SW 1271 (cell line): ENCODE results near the gene NTHL1.

Source experiments
- DNase-seq, 2 experiments: peaks; one replicate each; lab custom pipeline; 2025; lab: John Stamatoyannopoulos, UW

The NTHL1 gene

DNA sequence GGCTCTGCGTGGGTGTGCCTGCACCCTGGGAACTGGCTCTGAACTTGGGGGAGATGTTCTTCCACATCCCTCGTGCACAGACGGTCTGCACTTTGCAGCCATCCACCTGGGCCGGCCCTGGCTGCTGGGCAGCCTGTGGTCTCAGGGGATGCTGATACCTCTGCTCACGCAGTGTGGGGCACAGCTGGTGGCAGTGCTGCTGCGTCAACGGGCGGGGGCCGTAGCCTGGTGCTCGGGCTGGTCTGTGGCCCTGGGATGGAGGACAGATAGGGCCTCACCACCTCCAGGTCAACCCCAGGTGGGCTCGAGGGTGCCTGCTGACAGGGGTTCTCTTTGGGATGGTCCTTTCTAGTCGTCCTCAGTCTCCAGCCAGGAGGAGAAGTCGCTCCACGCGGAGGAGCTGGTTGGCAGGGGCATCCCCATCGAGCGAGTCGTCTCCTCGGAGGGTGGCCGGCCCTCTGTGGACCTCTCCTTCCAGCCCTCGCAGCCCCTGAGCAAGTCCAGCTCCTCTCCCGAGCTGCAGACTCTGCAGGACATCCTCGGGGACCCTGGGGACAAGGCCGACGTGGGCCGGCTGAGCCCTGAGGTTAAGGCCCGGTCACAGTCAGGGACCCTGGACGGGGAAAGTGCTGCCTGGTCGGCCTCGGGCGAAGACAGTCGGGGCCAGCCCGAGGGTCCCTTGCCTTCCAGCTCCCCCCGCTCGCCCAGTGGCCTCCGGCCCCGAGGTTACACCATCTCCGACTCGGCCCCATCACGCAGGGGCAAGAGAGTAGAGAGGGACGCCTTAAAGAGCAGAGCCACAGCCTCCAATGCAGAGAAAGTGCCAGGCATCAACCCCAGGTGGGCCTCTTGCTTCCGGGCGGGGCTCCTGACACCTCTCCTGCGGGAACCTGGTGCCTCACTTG, 36.5 kb upstream of the NTHL1 start:
- no peak for DNase-seq

DNA sequence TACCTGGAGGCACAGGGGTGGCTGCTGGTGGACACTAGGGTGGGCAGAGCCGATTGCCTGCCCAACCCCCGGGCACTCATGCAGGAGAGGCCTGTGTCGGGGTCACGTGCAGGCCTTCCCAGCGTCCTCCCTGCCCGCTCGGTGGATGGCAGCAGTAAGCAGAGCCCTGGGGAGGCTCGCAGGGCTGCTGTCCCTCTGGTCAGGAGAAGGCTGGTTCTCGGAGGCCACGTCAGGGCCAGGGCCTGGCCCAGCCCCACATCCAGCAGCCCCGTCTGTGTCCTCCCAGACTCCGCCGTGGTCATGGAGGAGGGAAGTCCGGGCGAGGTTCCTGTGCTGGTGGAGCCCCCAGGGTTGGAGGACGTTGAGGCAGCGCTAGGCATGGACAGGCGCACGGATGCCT, 35.8 kb upstream of the NTHL1 start:
- DNase-seq, result no peak

DNA sequence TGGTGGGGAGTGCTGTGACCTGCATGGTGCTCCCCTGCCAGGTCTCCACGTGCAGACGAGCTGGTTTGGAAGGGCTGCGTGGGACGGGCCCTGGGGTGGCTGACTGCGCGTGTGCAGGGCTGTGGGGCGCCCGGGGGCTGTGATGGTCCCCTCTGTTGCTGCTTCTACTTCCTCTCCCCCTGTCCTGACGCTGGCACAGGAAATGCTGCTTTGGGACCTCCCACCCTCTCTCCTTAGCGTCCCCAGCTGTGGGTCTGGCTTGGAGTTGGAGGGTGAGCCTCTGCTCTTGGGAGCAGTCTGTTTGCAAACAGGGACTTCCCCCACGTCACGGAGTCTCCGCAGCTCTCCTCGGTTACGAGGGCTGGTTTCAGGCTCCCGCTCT, 35.3 kb upstream of the NTHL1 start:
- DNase-seq, result no peak

DNA sequence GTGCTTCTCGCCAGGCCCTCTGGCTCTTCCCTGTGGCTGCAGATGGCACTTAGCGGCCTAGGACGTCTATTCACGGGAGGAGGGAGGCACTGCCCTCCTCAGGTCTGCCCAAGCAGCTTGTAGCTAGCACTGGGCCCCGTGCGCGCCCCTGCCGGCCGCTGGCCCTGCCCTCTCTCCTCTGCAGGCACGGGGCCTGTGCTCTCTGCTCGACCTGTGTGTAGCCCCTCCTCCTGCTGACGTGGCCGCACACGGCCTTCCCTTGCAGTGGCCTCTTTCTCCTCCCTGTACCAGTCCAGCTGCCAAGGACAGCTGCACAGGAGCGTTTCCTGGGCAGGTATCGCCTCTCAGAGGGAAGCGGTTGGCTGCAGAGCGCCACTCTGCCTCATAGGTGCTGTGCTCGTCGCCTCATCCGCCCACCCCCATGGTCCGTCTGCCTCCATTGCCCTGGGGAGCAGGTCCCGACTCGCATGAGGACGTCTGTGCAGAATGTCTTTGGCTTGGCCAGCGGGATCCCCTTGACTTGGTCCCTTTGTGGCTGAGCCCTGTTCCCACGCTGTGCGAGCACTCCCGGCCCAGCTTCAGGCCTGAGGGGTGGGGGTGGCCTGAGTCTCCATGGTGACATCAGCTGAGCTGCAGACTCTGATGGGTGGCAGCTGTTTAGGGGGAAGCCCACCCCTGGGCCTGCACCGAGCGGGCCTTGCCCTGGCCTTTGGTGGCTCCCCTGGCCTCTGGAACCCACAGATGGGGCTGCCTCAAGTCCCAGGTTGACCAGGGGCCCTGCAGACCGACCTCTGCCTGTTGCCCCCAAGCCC, 34.7 kb upstream of the NTHL1 start:
- DNase-seq, result no peak

DNA sequence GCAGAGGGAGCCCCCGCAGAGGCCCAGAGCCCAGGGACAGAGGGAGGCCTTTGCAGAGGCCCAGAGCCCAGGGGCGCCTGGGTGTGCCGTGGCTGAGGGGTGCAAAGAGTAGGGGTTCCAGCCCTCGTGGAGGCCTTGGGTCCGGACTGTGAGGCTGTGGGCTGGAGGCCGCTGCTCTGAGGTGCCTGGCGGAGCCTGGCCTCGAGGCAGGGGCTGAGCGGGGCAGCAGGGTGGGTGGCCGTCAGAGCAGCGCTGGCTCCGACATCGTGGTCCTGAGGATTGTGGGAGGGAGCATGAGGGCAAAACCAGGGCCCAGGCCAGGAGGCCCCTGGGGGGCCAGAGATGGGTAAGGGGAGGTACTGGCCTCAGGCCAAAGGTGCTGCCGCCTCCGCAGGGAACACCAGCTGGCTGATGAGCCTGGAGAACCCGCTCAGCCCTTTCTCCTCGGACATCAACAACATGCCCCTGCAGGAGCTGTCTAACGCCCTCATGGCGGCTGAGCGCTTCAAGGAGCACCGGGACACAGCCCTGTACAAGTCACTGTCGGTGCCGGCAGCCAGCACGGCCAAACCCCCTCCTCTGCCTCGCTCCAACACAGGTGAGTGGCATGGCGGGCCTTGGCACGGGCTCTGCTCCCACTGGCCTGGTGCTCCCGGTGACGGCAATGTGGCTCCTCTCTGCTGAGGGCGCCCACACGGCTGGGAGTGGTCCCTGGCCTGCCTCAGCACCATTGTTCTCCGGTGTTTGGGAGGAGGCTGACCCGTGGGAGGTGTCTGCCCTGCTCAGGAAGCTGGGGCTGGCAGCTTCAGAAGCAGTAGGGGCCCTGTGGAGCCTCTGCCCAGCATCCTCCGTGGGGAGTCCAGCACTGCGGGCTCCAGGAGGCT, 33.8 kb upstream of the NTHL1 start:
- no peak for DNase-seq

DNA sequence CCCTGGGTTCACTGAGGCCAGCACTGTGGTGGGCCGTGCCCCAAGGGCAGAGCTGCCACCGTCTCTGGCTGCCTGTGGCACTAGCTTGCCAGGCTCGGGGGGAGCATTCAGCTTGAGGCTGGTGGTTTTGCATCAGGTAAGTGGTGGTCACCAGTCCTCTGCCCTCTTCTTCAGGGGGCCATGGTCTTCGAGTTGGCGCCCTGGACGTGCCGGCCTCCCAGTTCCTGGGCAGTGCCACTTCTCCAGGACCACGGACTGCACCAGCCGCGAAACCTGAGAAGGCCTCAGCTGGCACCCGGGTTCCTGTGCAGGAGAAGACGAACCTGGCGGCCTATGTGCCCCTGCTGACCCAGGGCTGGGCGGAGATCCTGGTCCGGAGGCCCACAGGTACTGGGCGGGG, 32.4 kb upstream of the NTHL1 start:
- no peak for DNase-seq

DNA sequence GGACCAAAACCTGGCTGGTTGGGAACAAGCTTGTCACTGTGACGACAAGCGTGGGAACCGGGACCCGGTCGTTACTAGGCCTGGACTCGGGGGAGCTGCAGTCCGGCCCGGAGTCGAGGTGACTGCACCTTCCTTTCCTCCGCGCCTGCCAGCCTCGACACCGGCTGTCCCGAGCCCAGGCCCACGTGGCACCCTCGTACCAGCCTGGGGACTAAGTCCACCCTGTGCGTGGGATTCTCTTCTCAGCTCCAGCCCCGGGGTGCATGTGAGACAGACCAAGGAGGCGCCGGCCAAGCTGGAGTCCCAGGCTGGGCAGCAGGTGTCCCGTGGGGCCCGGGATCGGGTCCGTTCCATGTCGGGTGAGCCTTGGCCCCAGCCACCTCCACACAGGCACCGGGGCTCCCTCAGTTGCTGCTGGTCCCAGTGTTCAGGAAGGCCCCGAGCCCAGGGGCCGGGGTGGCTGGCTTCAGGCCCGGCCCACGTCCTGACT, 31.7 kb upstream of the NTHL1 start:
- DNase-seq, result no peak

DNA sequence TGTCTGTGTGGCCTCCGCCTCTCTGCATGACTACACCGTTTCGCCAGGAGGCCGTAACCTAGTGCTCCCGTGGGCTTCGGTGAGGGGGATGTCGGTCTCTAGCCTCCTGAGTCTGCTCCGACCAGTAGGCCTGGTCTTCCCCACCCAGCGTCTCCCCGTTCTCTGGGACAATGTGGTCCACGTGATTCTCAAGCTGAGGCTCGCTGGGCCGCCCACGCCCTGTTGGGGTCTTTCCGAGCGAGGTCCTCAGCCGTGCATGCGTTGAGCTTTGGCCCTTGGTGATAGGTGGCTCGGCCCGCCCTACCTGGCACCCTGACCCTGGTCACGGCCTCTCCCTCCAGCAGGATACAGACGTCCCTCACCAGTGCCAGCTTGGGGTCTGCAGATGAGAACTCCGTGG, 31.1 kb upstream of the NTHL1 start:
- DNase-seq, result no peak

DNA sequence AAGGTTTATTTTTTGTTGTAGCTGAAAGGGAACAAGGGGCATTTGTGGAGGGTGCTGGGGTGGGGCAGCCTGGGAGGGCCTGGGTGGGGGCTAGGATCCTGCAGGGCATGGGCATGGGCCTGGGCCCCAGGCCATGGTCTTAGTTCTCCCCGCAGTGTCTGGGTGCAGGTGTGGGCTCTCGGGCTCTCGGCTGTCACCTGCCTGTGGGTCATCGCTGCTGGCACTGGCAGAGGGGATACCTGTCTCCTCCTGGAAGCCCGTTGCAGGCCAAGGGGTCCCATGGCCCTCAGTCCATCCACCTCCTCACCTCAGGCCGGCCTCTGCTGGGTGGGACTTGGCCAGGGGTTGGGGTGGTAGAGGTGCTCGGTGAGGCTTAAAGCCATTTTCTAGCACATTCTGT, 30.5 kb upstream of the NTHL1 start:
- DNase-seq, result no peak

DNA sequence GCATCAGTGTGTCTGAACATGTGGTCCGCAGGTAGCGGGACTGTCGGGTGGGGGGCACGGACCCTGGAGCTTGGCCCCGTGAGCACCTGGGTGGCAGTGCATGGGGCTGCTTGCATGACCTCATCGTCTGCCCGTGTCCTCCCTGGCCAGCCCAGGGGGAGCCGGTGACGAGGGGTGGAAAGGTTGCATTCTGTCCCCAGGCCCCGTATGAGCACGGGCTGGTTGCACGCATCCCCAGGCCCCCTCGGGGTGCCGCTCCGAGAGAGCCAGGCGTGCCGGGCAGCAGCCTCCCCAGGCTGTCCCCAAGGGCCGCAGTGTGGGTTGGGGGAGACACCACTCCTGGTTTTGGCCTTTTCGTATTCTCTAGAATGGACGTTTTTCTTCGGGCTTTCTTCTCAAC, 30.1 kb upstream of the NTHL1 start:
- DNase-seq, result no peak

DNA sequence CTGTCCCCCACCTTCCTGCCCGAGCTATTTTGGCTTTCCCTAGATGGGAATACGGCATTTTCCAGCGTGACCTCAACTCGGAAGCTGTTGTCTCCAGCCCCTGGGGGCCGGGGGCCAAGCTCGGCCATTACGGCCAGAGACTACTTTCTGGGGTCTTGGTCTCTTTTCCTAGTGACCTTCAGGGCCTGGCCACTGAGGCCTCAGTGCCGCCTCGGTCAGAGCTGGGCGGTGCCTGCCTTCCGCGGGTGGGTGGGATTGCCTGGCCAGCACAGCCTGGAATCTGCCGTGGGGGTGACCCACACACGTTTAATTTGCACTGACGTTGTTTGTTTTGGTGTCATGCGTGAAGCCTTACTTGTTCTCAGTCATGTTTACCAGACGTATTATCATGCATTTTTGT, 29.4 kb upstream of the NTHL1 start:
- DNase-seq, result no peak

DNA sequence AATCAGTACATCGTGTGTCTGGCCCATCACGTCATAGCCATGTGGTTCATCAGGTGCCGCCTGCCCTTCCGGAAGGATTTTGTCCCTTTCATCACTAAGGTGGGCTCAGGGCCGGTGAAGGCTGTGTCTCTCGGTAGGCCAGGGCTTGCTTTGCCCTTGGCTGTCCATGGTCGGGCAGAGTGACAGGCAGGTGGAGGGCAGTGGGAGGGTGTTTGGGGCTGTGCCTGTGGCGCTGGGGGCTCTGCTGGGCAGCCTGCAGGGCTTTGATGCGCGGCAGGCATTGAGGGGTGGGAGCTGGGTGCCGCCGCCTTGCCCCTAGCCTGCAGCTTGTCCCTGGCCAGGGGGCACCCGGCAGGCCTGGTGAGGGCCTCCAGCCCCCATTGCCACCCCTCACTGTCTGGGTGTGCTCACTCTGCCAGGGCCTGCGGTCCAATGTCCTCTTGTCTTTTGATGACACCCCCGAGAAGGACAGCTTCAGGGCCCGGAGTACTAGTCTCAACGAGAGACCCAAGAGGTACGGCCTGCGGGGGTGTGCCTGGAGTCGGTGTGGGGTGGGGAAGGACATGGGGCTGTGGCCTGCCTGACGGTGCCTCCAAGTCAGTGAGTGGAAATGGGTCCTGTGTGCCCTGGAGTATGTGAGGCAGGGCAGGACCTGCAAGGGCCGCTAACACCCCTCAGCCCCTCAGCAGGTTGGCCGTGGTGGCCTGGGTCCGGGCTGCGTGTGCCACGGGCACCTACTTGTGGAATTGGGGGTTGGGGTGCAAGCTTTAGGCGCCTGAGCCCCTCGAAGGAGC, 28.6 kb upstream of the NTHL1 start:
- DNase-seq, result no peak

DNA sequence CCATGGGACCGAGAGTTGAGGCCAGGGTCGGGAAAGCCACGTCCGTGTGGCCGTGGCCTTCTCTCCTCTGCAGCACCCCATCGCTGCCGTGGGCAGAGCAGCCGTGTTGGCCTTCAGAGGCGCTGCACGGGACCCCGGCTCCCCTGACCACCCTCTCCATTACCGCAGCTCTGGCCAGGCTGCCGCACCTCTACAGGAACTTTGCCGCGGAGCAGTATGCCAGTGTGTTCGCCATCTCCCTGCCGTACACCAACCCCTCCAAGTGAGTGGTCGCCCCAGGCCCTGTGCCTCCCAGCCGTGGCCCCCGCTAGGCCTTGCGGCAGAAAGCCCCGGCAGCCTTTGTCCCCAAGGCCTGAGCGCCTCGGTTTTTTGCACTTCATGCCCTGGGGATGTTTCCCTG, 28.0 kb upstream of the NTHL1 start:
- no peak for DNase-seq

DNA sequence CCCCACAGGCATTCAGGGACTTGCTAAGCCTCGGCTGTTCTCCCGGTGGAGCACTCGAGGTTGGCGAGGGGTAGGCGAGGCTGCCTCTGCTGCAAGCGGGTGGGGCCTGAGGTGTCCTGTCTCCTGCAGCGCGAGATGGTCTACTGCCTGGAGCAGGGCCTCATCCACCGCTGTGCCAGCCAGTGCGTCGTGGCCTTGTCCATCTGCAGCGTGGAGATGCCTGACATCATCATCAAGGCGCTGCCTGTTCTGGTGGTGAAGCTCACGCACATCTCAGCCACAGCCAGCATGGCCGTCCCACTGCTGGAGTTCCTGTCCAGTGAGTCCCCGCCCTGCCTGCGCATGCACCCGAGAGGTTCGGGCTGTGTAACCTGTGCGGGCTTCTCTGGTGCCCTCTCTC, 26.4 kb upstream of the NTHL1 start:
- DNase-seq, result no peak

DNA sequence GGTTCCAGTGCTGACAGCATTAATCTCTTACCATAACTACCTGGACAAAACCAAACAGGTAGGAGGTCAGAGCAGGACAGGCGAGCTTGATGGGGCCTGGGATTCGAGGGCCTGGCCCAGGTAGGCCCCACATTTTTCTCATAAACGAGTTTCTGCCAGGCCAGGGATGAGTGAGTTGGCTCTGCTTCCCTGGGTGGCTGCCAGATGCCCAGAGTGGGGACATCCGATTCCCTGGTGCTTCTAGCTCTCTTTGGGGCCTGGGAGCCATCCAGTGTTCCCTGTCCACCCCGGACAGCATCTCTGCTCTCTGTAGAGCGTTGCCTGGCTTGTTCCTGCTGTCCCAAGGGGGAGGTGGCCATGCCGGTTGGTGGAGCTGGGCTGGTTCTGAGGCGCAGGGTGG, 25.3 kb upstream of the NTHL1 start:
- DNase-seq, result no peak

DNA sequence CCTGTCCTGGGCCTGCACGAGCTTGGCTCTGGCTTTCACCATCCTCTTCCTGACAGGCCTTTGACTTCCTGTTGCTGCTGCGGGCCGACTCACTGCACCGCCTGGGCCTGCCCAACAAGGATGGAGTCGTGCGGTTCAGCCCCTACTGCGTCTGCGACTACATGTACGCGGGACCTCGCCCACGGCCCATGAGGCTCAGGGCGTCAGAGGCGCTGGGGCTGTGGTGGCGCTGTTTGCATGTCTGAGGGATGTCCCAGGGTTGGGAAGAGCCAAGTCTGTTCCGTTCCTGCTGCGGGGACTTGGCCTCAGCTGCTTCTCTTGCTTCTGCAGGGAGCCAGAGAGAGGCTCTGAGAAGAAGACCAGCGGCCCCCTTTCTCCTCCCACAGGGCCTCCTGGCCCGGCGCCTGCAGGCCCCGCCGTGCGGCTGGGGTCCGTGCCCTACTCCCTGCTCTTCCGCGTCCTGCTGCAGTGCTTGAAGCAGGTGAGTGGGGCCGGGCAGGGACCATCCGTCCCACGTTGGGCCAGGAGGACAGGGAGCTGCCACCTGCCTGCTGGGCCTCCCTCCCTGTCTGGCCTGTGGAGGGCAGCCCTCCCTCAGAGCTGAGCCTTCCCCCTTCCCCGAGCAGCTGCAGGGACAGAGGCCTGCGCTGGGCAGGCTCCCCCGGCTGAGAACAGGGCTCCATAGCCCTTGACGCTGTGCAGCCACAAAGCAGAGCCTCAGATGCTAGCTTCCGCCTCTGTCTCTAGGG, 24.0 kb upstream of the NTHL1 start:
- DNase-seq, result no peak

DNA sequence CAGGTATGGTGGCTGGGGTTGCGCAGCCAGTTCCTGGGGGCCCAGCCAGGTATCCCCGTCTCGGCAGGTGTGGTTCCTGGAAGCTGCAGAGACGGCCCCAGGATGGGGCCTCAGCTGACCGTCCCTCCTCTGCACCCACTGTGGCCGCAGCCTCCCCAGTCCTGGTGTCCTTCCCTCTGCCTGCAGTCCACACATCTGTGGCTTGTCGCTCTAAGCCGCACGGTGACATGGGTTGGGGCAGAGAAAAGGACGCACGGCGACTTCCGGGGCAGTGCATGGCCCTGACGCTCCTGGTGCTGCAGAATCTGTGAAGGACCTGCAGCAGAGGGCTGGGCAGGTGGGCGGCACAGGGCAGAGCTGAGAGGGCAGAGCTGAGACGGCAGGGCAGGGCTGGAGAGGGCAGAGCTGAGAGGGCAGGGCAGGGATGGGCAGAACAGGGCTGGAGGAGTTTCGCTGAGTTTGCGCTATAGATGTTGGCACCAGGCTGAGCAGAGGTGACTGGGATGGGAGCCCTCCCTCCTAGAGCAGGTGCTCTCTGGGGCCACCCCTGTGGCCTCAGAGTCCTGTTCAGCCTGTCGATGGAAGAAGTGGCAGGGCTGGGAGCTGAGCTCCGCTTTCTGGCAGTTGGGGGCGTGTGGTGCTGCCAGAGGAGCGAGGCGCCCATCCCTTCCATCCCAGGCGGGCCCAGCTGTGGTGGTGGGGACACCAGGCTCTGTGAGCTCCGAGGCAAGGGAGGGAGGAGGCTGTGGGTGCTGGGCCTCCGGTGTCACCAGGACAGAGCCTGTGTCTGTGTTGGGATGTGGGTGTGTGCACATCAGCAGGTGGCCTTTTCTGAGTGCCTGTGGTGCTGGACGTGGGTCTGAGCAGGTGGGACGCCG, 23.2 kb upstream of the NTHL1 start:
- DNase-seq, result no peak

DNA sequence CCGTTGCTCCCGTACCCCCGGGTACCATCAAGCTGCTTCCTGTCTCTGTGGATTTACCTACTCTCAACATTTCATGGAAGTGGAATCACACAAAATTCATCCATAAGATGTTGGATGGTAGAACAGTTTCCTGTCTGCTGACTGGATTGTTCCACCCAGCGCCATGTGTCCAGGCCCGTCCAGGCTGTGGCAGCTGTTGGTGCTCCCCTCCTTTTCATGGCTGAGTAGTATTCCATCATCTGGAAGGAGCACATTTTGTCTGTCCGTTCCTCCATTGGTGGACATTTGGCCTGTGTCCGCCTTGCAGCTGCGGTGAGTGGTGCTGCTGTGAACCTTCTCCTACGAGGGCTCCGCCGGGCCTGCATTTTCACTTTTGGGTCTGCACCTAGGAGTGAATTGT, 18.5 kb upstream of the NTHL1 start:
- no peak for DNase-seq

DNA sequence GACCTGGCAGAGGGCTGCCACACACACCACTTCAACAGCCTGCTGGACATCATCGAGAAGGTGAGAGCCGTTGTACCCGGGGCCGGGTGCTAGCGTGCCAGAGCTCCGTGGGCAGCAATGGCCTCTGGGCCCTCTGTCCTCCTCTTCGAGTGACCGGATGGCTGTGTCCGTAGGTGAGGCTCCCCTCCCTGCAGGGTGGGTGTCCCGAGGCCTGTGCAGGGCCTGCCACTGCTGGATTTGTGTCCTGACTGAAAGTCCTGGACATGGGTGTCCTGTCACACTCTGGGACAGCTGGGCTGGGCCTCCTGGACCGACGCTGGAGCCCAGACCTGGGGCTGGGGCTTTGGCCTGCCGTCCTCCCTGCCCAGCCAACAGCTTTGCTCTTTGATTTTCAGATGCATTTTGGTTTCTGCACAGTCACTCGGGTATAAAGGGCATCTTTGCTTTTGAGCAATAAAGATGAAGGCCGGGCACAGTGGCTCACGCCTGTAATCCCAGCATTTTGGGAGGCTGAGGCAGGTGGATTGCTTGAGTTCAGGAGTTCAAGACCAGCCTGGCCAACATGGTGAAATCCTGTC, 16.8 kb upstream of the NTHL1 start:
- DNase-seq, result no peak
